AG10803 (cell line): ENCODE results near the gene SLC25A22.
A peak's percentile ranks its signal among the peaks of the same experiment; 100 is the strongest.

Experiments used
- DNase-seq: peaks from one replicate; pipeline ENCODE4 v3.0.0; 2010; ENCODE audit warnings: low read depth
- H3K4me3 ChIP-seq: 2 replicates; pipeline ENCODE4 v1.5.1; 2011; ENCODE audit warnings: mild to moderate bottlenecking, low read length, control low read depth
- CTCF ChIP-seq: conservative IDR thresholded peaks from 2 replicates; pipeline ENCODE4 v1.5.1; 2011; ENCODE audit warnings: mild to moderate bottlenecking, low read length, control low read depth, inconsistent platforms

Gene SLC25A22

GRCh38 chr11:813072-813455 is 15.0 kb upstream of the SLC25A22 start:
- no peak for TF ChIP-seq CTCF
- DNase-seq, result no peak
- H3K4me3 ChIP-seq, result no peak overlapping the region

DNA sequence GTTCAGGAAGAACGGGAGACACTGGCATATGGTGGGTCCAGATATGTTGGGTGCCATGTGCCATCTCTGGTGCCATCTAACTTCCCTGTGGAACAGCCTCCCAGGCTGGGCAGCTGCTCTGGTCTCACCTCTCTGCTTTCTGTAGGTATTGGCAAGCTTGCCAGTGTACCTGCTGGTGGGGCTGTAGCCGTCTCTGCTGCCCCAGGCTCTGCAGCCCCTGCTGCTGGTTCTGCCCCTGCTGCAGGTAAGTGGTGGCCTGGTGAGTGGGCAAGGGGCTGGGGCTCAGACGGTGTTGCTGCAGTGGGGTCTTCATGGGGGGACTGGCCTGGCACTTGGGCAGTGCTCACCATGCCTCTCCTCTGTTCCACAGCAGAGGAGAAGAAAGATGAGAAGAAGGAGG is 14.3 kb upstream of the SLC25A22 start:
- TF ChIP-seq CTCF, result no peak
- H3K4me3 ChIP-seq, result no peak overlapping the region
- no peak for DNase-seq

GRCh38 chr11:811446-812245 is 13.6 kb upstream of the SLC25A22 start:
- H3K4me3 ChIP-seq, result peak overlapping the region; percentile 90
- no peak for DNase-seq
- 0 out of 2 replicates have a peak, but pooled peaks have one; percentile 7 for TF ChIP-seq CTCF

- TF ChIP-seq CTCF, result no peak
- H3K4me3 ChIP-seq, result peak overlapping the region; percentile 90
- no peak for DNase-seq
These were observed 12.0 kb upstream of the SLC25A22 start for GRCh38 chr11:810040-810567.

DNA sequence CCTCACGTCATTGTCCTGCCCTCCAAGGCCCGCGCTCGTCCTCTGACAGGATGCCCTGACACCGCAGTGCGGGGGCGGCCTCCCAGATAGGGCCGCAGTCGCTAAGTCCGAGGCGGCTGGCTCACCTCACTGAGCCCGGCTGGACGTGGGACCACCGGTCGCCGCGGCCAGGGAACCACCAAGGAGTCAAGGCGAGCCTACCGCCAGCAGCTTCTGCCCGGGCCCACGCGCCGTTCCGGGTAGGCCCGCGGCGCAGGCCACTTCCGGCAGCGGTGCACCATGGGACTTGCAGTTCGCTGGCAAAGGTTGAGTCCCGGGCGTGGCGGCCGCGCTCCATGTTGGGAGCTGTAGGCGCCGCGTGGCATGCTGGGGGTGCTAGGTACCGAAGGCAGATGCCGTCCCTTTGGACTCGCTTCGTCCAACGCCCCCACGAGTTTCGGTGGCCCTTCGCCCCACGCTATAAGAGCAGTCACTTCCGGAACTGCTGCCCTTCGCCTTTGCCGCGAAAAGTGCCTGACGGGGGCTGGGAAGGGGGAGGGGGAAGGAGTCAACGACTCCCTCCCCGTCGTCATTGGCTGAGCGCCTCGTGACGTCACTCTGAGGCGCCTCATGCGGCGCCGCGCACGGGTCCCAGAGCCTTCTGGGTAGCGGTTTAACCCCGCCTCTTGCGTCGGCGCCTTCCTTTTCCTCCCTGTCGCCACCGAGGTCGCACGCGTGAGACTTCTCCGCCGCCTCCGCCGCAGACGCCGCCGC is 11.4 kb upstream of the SLC25A22 start, which contains the start of gene RPLP2:
Gene RPLP2, plus strand, starts transcription at position 681 of the 753 bp plus-strand sequence. CDS start 268 bp downstream, outside the sequence.
- peak within 1 kb of the TSS; percentile 90 for H3K4me3 ChIP-seq
- TF ChIP-seq CTCF, result no peak
- peak; percentile 97 for DNase-seq

GRCh38 chr11:808427-809286 is 10.6 kb upstream of the SLC25A22 start:
- H3K4me3 ChIP-seq, result peak overlapping the region; percentile 90
- TF ChIP-seq CTCF, result no peak
- no peak for DNase-seq
